A549 (cell line): ENCODE measurements around the gene FBXL7.

Source experiments
- CBX2 ChIP-seq: fragments of 200-600 bp; sonication (generic); IDR thresholded peaks from 2 replicates; pipeline ENCODE4 v1.6.1; 2016; ENCODE audit warnings: low read depth, mild to moderate bottlenecking, borderline replicate concordance
- EP300 ChIP-seq, 2 experiments: fragments of >200 bp; sonication (Bioruptor Twin); formaldehyde crosslinking; IDR thresholded peaks; 2 replicates in 1 of 2; 3 replicates in 1 of 2; pipeline ENCODE4 v1.6.1; 2016 to 2017
- HOXB5 ChIP-seq: fragments of 250-450 bp; sonication (Bioruptor Pico); IDR thresholded peaks from 2 replicates; pipeline ENCODE4 v1.5.0; 2020; ENCODE audit warnings: mild to moderate bottlenecking, moderate library complexity
- JUN ChIP-seq, 2 experiments: fragments of >200 bp; sonication (Bioruptor Twin); formaldehyde crosslinking; IDR thresholded peaks; 2 replicates in 1 of 2; 3 replicates in 1 of 2; pipeline ENCODE4 v1.6.1; 2016 to 2017
- KDM5A ChIP-seq: fragments of 200-600 bp; sonication (generic); IDR thresholded peaks from 2 replicates; pipeline ENCODE4 v1.6.1; 2016; ENCODE audit warnings: antibody characterized with exemption, mild to moderate bottlenecking
- POLR2AphosphoS2 ChIP-seq: conservative IDR thresholded peaks from 2 replicates; pipeline ENCODE4 v1.6.1; 2012; ENCODE audit warnings: low read length, improper control_type of control experiment, inconsistent platforms
- TF ChIP-seq, protein P1 (sequence below): fragments of >200 bp; sonication (Bioruptor Twin); formaldehyde crosslinking; IDR thresholded peaks from 3 replicates; pipeline ENCODE4 v1.5.1; 2016
- TF ChIP-seq, protein P2 (sequence below): IDR thresholded peaks from 2 replicates; pipeline ENCODE4 v1.6.1; 2012

DNA sequence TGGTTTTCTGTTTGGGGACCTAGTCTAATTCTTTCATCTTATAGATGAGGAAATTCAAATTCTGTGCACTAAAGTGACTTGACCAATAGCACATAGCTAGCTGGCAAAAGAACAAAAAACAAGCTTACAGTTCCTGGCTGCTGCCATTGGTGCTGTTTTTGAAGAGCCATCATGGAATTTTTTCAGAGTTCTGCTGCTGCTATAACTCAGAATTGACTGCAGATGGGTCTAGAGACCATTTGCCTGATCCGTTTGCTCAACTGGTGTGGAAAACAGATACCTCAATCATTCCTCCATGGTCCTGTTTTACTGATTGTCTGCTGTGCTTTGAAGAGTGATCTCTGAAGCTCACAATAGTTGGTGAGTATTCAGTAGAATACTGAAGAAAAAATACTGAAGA lies 15.2 kb downstream of the FBXL7 start:
- TF ChIP-seq, protein P1, sequence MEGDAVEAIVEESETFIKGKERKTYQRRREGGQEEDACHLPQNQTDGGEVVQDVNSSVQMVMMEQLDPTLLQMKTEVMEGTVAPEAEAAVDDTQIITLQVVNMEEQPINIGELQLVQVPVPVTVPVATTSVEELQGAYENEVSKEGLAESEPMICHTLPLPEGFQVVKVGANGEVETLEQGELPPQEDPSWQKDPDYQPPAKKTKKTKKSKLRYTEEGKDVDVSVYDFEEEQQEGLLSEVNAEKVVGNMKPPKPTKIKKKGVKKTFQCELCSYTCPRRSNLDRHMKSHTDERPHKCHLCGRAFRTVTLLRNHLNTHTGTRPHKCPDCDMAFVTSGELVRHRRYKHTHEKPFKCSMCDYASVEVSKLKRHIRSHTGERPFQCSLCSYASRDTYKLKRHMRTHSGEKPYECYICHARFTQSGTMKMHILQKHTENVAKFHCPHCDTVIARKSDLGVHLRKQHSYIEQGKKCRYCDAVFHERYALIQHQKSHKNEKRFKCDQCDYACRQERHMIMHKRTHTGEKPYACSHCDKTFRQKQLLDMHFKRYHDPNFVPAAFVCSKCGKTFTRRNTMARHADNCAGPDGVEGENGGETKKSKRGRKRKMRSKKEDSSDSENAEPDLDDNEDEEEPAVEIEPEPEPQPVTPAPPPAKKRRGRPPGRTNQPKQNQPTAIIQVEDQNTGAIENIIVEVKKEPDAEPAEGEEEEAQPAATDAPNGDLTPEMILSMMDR: no peak
- TF ChIP-seq HOXB5 (CRISPR knock-in tag) (no peak), KDM5A (no peak), POLR2AphosphoS2 (no peak), JUN (IDR thresholded peaks at IDR 0.05) (no peak), EP300 (IDR thresholded peaks at IDR 0.05) (no peak), CBX2 (no peak)
- TF ChIP-seq, protein P2, sequence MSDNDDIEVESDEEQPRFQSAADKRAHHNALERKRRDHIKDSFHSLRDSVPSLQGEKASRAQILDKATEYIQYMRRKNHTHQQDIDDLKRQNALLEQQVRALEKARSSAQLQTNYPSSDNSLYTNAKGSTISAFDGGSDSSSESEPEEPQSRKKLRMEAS: no peak
